AG09319 (cell line): ENCODE results near the gene ANOS1.
"Not testable (repeated sequence)": the region's sequence is repeated elsewhere in the genome, so short reads cannot be mapped to it uniquely, and the experiment has no call there.

Source experiments
- DNase-seq: peaks from one replicate; pipeline ENCODE4 v3.0.0-alpha.2; 2010; ENCODE audit warnings: low read depth; ENCODE audit errors: extremely low read depth
- CTCF ChIP-seq: IDR thresholded peaks from 2 replicates; pipeline ENCODE4 v1.5.1; 2011; ENCODE audit warnings: low read depth, mild to moderate bottlenecking, inconsistent platforms, low read length, moderate library complexity

ANOS1 gene

GRCh38 chrX:8576821-8577220, 155.1 kb downstream of the ANOS1 start:
- no peak for DNase-seq
- TF ChIP-seq CTCF: no peak

- no peak for TF ChIP-seq CTCF
- no peak for DNase-seq
Measured at GRCh38 chrX:8565729-8566128, 166.2 kb downstream of the ANOS1 start.

- DNase-seq: no peak
- no peak for TF ChIP-seq CTCF
Measured at GRCh38 chrX:8548446-8548845, 183.5 kb downstream of the ANOS1 start.

- TF ChIP-seq CTCF: no peak
- DNase-seq: no peak
Measured at GRCh38 chrX:8546715-8547114, 185.2 kb downstream of the ANOS1 start.

GRCh38 chrX:8520791-8521190, 211.1 kb downstream of the ANOS1 start:
- no peak for DNase-seq
- no peak for TF ChIP-seq CTCF

- no peak for TF ChIP-seq CTCF
- DNase-seq: no peak
Measured at GRCh38 chrX:8520178-8520577, 211.8 kb downstream of the ANOS1 start.

GRCh38 chrX:8504451-8504850, 227.5 kb downstream of the ANOS1 start:
- DNase-seq: no peak
- no peak for TF ChIP-seq CTCF

- not testable (repeated sequence) for DNase-seq
Measured at GRCh38 chrX:8502101-8502500, 229.8 kb downstream of the ANOS1 start.
